GM19397 (cell line): ENCODE data around the gene TBC1D22A.
"Not testable (repeated sequence)": the region's sequence is repeated elsewhere in the genome, so short reads cannot be mapped to it uniquely, and the experiment has no call there.

Source experiments
- ATAC-seq: cut with Tn5 transposase; IDR thresholded peaks from one replicate; pipeline ENCODE4 v1.9.1; 2021; ENCODE audit warnings: mild to moderate bottlenecking, moderate library complexity; ENCODE audit not compliant: unreplicated experiment

Gene TBC1D22A

GRCh38 chr22:47156352-47157092 is 394.1 kb downstream of the TBC1D22A start:
- ATAC-seq, result no peak

GRCh38 chr22:47157093-47157420 is 394.6 kb downstream of the TBC1D22A start:
- ATAC-seq, result no peak

- ATAC-seq, result no peak
Measured at GRCh38 chr22:47157486-47158270, 395.2 kb downstream of the TBC1D22A start.

- no peak for ATAC-seq
Measured at GRCh38 chr22:47158457-47158856, 396.0 kb downstream of the TBC1D22A start.

GRCh38 chr22:47159592-47159991 is 397.1 kb downstream of the TBC1D22A start:
- no peak for ATAC-seq

GRCh38 chr22:47160141-47160541 is 397.7 kb downstream of the TBC1D22A start:
- ATAC-seq, result no peak

GRCh38 chr22:47160781-47161520 is 398.5 kb downstream of the TBC1D22A start:
- no peak for ATAC-seq

- no peak for ATAC-seq
Measured at GRCh38 chr22:47161631-47162030, 399.2 kb downstream of the TBC1D22A start.

- no peak for ATAC-seq
Measured at GRCh38 chr22:47162865-47163264, 400.4 kb downstream of the TBC1D22A start.

GRCh38 chr22:47163481-47163855 is 401.0 kb downstream of the TBC1D22A start:
- ATAC-seq, result no peak

- no peak for ATAC-seq
Measured at GRCh38 chr22:47163856-47164513, 401.5 kb downstream of the TBC1D22A start.

- ATAC-seq, result no peak
Measured at GRCh38 chr22:47164514-47165337, 402.3 kb downstream of the TBC1D22A start.

- ATAC-seq, result no peak
Measured at GRCh38 chr22:47165338-47166032, 403.0 kb downstream of the TBC1D22A start.

- no peak for ATAC-seq
Measured at GRCh38 chr22:47166033-47166404, 403.6 kb downstream of the TBC1D22A start.

GRCh38 chr22:47166446-47167016 is 404.1 kb downstream of the TBC1D22A start:
- ATAC-seq, result no peak

- ATAC-seq, result no peak
Measured at GRCh38 chr22:47167056-47167455, 404.6 kb downstream of the TBC1D22A start.

GRCh38 chr22:47167921-47168320 is 405.5 kb downstream of the TBC1D22A start:
- not testable (repeated sequence) for ATAC-seq

GRCh38 chr22:47168441-47168840 is 406.0 kb downstream of the TBC1D22A start:
- no peak for ATAC-seq
